ENCODE data around the gene RGS16. TPM values are rescaled to one million over a fixed set of nuclear protein-coding genes. Genes with fewer than 3 reads are reported as not detected.

Gene RGS16
- total RNA-seq, 1 donor from 2014 or later: 12.0 TPM

- peaks cover 8% of the 10 kb centered on the region for H3K36me3 ChIP-seq
- ATAC-seq: peak; percentile 89
- H3K27ac ChIP-seq: no peak overlapping the region
- H3K4me3 ChIP-seq: no peak overlapping the region
- no peaks in the 10 kb centered on the region for H3K27me3 ChIP-seq
- DNase-seq: peak; percentile 74
- H3K9me3 ChIP-seq: no peaks in the 10 kb centered on the region
- peaks cover 11% of the 10 kb centered on the region for H3K4me1 ChIP-seq
- TF ChIP-seq CTCF (IDR thresholded peaks at IDR 0.05): peak; percentile 89
- intact Hi-C loops (cut with DNase I): no loop called here
Measured at GRCh38 chr1:182595641-182596240, 8.4 kb downstream of the RGS16 start.

- Histone ChIP-seq H3K4me1 (peaks cover 16% of the 10 kb centered on the region), H3K36me3 (no peaks in the 10 kb centered on the region), H3K9me3 (no peaks in the 10 kb centered on the region), H3K27me3 (no peaks in the 10 kb centered on the region), H3K4me3 (no peak overlapping the region), H3K27ac (no peak overlapping the region)
- no peak for ATAC-seq
- no peak for TF ChIP-seq CTCF (IDR thresholded peaks at IDR 0.05)
- intact Hi-C loops (cut with DNase I): no loop called here
- no peak for DNase-seq
Measured at GRCh38 chr1:182589931-182590330, 14.3 kb downstream of the RGS16 start.

- TF ChIP-seq CTCF (IDR thresholded peaks at IDR 0.05): no peak
- DNase-seq (no peak), ATAC-seq (no peak)
- Histone ChIP-seq H3K4me1 (peaks cover 20% of the 10 kb centered on the region), H3K27me3 (no peaks in the 10 kb centered on the region), H3K4me3 (peak overlapping the region; percentile 82), H3K9me3 (no peaks in the 10 kb centered on the region), H3K27ac (peak overlapping the region; percentile 99), H3K36me3 (no peaks in the 10 kb centered on the region)
- intact Hi-C loops (cut with DNase I): no loop called here
Measured at GRCh38 chr1:182589520-182589919, 14.7 kb downstream of the RGS16 start.

- ATAC-seq: peak; percentile 95
- H3K36me3 ChIP-seq: no peaks in the 10 kb centered on the region
- peak within 1 kb of the TSS; percentile 82 for H3K4me3 ChIP-seq
- intact Hi-C loops (cut with DNase I): no loop called here
- TF ChIP-seq CTCF (IDR thresholded peaks at IDR 0.05): no peak
- peak within 1 kb of the TSS; percentile 99 for H3K27ac ChIP-seq
- H3K9me3 ChIP-seq: no peaks in the 10 kb centered on the region
- peak; percentile 89 for DNase-seq
- H3K27me3 ChIP-seq: no peaks in the 10 kb centered on the region
- H3K4me1 ChIP-seq: peaks cover 23% of the 10 kb centered on the region
Measured at GRCh38 chr1:182588500-182589396, 15.4 kb downstream of the RGS16 start, which contains the start of gene RNASEL. Gene RNASEL (minus strand): TSS chr1:182589256. CDS start chr1:182586806, 2,450 bp downstream.

- peaks cover 23% of the 10 kb centered on the region for H3K4me1 ChIP-seq
- peaks cover under 1% of the 10 kb centered on the region for H3K36me3 ChIP-seq
- peak overlapping the region; percentile 99 for H3K27ac ChIP-seq
- DNase-seq (no peak), ATAC-seq (no peak)
- no peaks in the 10 kb centered on the region for H3K9me3 ChIP-seq
- no peaks in the 10 kb centered on the region for H3K27me3 ChIP-seq
- H3K4me3 ChIP-seq: peak overlapping the region; percentile 82
- no peak for TF ChIP-seq CTCF (IDR thresholded peaks at IDR 0.05)
- intact Hi-C loops (cut with DNase I): no loop called here
Measured at GRCh38 chr1:182587666-182588499, 16.3 kb downstream of the RGS16 start.
